LNCAP (cell line): Measurements from ENCODE around the gene DNAH7.

ENCODE experiments used
- CTCF ChIP-seq: fragments of 450-650 bp; IDR thresholded peaks from 2 replicates; pipeline ENCODE4 v1.5.1; 2017; ENCODE audit warnings: mild to moderate bottlenecking

The DNAH7 gene

DNA sequence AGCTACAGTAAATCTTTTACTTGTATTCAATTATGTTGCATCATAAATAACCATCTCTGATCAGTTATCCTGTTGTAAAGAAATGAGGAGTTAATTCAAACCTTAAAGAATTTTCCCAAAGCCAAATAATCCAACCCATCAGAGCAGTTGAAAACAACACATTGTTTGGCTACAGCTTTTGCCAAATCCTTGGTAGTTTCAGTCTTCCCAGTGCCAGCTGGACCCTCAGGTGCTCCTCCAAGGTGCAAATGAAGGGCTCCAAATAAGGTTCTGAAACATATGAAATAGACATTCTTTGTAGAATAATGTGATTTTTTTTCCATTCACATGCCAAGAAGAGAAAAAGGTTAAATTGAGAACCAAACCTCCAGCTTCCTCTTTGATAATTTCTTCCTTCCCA is 158.7 kb downstream of the DNAH7 start:
- no peak for TF ChIP-seq CTCF

- no peak for TF ChIP-seq CTCF
Observed at GRCh38 chr2:195907474-195907873, 161.2 kb downstream of the DNAH7 start.

DNA sequence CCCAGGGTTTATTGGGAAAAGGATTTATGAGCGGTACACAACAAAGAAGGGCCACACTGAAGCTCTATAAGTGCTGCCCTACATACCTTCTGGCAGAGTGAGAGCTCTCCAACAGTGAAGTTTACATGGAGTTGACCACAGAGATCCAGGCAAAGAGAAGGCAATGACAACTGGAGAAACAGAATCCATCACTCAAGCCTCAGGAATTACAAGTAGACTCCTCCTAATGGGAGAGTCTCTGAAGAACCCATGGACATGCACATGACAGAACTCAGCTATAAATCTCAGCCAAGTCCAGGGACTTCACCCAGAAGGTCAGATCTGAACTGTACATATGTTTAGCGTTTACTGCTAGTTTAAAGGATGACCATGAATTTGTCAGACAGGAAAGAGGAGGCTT is 164.7 kb downstream of the DNAH7 start:
- TF ChIP-seq CTCF, result no peak

DNA sequence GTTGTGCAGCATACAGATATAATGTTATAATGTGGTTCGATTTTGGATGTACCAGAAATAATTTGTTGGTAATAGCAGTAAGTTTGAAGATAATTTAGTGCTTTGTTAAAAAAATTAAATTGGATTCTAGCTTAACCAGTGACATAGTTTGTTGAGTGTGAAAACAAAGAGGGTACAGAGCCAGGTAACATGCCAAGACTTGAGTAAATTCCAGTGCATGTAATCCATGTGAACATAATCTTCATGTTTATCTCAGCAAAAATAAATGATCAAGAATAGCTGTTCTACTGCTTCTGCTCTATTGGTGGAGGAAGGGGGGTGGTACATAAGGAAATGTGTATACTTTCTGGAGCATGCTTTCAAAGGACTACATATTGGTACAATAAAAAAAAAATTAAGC is 165.8 kb downstream of the DNAH7 start:
- no peak for TF ChIP-seq CTCF

- TF ChIP-seq CTCF, result no peak
Observed at GRCh38 chr2:195899226-195899625, 169.4 kb downstream of the DNAH7 start.

DNA sequence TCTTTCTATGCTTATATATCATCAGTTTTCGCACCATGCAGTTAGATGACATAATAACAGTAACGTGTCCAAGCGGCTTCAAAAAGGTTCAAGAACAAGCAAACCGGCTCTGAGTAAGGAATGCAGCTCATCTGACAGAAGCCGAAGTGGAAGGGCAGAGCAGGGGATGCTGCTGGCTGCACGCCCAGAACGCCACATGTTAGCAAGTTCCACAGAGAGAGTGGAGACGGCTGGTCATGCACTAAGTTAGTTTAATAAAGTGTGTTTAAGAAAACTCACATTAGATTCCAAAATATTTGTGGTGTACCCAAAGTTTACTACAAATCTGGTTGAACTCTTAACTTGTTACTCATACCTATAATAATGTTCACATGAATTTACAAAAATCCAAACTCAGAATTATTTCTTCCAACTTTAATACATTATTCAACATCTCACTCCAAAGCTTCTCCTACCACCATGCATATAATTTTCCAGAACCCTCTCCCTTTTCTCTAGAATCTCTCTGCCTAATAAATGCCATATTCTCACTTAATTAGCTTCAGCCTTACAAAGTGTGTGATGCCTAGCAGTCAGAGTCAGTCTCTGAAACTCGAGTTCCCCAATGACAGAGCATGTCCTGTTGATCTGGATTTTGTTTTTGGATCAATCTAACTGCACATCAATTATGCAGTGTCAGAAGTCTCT is 170.0 kb downstream of the DNAH7 start:
- TF ChIP-seq CTCF, result no peak

GRCh38 chr2:195891081-195891480 is 177.6 kb downstream of the DNAH7 start:
- no peak for TF ChIP-seq CTCF

- no peak for TF ChIP-seq CTCF
Observed at GRCh38 chr2:195879153-195879552, 189.5 kb downstream of the DNAH7 start.
